Natural killer cell treated with Interleukin-12 subunit alpha and Interleukin-12 subunit beta and Interleukin-15 and Interleukin-18, amount 100 ng/mL, for 72 hours (primary cell): ENCODE measurements around the gene BMP8B. TPM values are rescaled to one million over a fixed set of nuclear protein-coding genes. Genes with fewer than 3 reads are reported as not detected.
A peak's percentile ranks its signal among the peaks of the same experiment; 100 is the strongest.

Experiments
- ATAC-seq, 2 donors: fragments of 150-1000 bp; cut with Tn5 transposase in 1 of 2; sonication (Bioruptor Pico), chemical (Tn5 transposase) in 1 of 2; 2 replicates each; pipeline ENCODE4 v1.10.0; 2021
- DNase-seq: peaks from one replicate; pipeline ENCODE4 v3.0.0; 2022; ENCODE audit warnings: low spot score
- H3K27ac Mint-ChIP-seq, 2 donors: 1 replicate in 1 of 2; 2 replicates in 1 of 2; pipeline ENCODE4 v1.8.0; 2022; ENCODE audit warnings: mixed read lengths in 2 of 2, mild to moderate bottlenecking in 1 of 2, moderate library complexity in 1 of 2
- H3K27me3 Mint-ChIP-seq, 2 donors: 1 replicate in 1 of 2; 2 replicates in 1 of 2; pipeline ENCODE4 v1.8.0; 2022; ENCODE audit warnings: mixed read lengths in 2 of 2
- H3K36me3 Mint-ChIP-seq: one replicate; pipeline ENCODE4 v1.8.0; 2022; ENCODE audit warnings: mixed read lengths
- H3K4me1 Mint-ChIP-seq, 2 donors: 1 replicate in 1 of 2; 2 replicates in 1 of 2; pipeline ENCODE4 v1.8.0; 2022; ENCODE audit warnings: low read depth in 2 of 2, mixed read lengths in 2 of 2, mild to moderate bottlenecking in 1 of 2
- H3K4me3 Mint-ChIP-seq: one replicate; pipeline ENCODE4 v1.8.0; 2022; ENCODE audit warnings: mixed read lengths
- H3K9me3 Mint-ChIP-seq: 2 replicates; pipeline ENCODE4 v1.8.0; 2022; ENCODE audit warnings: mixed read lengths
- total RNA-seq, 2 donors: library from RNA; stranded (reverse); gene quantifications; one replicate each; pipeline ENCODE4 v1.2.3, GENCODE V29; 2022

Gene BMP8B
- total RNA-seq, 2 donors from 2014 or later, result 0.84 to 1.8 TPM

DNA sequence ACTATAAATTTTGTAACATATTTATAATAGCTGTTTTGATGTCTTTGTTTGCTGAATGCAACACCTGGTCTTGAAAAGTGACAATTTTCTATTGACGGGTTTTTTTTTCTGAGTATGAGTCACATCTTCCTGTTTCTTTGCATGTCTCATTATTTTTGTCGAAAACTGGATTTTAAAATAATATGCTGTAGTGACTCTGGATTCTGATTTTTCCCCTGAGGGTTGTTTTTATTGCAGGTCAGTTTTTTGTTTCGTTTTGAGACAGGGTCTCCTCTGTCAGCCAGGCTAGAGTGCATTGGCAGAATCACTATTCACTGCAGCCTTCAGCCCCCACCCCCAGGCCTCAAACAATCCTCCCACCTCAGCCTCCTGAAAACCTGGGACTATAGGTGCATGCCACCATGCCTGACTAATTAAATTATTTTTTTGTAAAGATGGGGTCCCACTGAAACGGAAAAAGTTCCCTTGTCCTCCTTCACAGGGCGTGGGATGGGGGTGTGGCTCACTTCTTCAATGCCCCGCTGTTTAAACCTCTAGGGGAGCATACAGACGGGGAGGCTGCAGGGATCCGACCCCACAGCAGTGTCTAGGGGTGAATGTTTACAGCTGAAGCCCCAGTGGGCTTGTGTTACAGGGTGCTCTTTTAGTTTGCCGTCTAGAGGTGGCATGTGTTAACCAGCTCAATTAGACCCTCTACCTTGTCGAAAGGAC lies 61.3 kb downstream of the BMP8B start:
- Mint-ChIP-seq H3K4me3 (peak overlapping the region; percentile 23), H3K27ac (no peak overlapping the region), H3K4me1 (peaks cover 13 to 16% of the 10 kb centered on the region in 2 donors), H3K27me3 (peaks cover 41 to 49% of the 10 kb centered on the region in 2 donors), H3K36me3 (no peaks in the 10 kb centered on the region), H3K9me3 (no peaks in the 10 kb centered on the region)
- ATAC-seq (peak in 1 of 2 donors; percentile 43), DNase-seq (no peak)

DNA sequence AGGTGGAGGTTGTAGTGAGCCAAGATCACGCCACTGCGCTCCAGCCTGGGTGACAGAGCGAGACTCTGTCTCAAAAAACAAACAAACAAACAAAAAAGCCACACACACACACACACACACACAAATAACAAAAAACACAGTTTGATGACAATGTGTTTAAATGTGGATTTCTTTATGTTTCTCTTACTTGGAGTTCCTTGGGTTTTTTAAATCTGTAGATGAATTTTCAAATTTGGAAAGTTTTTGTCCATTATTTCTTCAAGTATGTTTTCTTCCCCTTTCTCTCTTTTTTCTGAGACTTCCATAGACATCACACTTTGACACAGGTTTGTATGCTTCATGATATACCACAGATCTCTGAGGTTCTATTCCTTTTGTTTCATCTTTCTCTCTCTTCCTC lies 62.1 kb downstream of the BMP8B start:
- Mint-ChIP-seq H3K9me3 (no peaks in the 10 kb centered on the region), H3K27me3 (peaks cover 43 to 49% of the 10 kb centered on the region in 2 donors), H3K4me3 (no peak overlapping the region), H3K27ac (no peak overlapping the region), H3K4me1 (peaks cover 13 to 16% of the 10 kb centered on the region in 2 donors), H3K36me3 (no peaks in the 10 kb centered on the region)
- ATAC-seq, result no peak
- no peak for DNase-seq

DNA sequence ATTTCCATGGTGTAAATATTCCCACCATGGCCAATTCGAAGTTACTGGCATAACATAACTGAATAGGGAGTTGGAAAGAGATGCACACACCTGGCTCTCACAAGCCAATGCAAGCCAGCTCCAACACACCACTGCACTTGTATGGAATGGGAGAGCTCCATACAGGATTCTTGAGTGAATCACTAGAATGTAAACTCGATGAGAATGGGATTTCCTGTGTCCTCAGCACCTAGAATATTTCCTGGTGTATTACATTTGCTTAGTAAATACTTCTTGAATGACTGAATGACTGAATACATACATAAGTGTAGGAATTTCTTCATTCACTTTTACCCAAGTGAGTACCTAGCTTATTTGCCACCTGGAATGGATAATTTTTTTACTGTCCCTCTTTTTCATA lies 66.2 kb downstream of the BMP8B start:
- Mint-ChIP-seq H3K4me3 (no peak overlapping the region), H3K27me3 (peaks cover 31% of the 10 kb centered on the region in 2 donors), H3K4me1 (peaks cover 2 to 11% of the 10 kb centered on the region in 2 donors), H3K36me3 (no peaks in the 10 kb centered on the region), H3K27ac (no peak overlapping the region), H3K9me3 (no peaks in the 10 kb centered on the region)
- DNase-seq (no peak), ATAC-seq (no peak)

DNA sequence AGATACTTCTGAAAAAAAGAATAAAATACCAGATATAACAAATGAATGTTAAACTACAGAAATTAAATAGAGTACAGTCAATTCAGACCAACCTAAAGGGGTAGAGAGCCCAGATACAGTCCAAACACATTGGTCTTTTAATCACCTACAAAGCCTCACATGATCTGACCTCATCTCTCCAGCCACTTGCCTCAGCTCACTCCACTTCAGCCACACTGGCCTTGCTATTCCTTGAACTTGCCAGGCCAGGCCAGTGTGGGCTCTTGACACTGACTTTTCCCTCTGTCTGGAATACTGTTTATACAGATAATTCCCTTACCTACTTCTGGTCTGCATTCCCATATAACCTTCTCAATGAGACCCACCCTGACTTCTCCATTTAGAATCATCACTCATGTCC lies 67.0 kb downstream of the BMP8B start:
- Mint-ChIP-seq H3K36me3 (no peaks in the 10 kb centered on the region), H3K4me3 (no peak overlapping the region), H3K4me1 (peaks cover 2 to 5% of the 10 kb centered on the region in 2 donors), H3K9me3 (no peaks in the 10 kb centered on the region), H3K27ac (no peak overlapping the region), H3K27me3 (peaks cover 29 to 34% of the 10 kb centered on the region in 2 donors)
- DNase-seq (no peak), ATAC-seq (no peak)

DNA sequence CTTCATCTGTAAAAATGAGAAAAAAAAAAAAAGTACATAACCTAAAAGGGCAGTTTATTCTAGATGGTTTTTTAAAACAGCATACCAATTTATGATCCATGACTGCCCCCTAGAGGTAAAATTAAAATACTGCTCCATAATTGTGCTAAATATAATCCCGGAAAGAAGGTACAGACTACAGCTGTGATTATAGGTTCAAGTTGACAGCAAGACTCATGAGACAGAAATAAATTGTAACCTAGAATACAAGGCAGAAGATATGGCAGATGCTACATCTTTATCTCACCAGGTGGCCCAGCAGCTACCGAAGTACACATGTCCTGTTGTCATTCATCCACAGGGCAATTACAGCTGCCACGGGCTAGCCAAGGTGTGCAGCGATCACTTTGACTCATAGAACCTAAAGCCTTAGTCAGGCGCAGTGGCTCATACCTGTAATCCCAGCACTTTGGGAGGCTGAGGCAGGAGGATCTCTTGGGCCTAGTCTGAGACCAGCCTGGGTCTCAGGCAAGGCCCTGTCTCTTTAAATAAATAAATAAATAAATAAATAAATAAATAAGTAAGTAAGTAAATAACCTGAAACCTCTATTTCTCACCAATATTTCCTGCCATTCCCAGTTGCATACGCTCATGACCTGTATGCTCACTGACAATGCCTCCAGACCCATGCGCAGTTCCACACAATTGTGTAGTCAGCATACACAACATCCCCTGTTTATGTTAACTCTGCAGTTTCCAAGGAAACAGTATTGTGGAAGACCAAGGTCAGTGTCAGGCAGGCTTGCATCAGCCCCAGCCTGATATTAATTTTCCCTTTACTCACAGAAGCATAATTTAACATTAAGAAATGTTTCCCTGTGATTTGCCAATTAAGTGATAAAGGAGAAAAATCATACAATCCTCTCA lies 68.3 kb downstream of the BMP8B start:
- Mint-ChIP-seq H3K4me3 (no peak overlapping the region), H3K4me1 (peaks cover 2 to 5% of the 10 kb centered on the region in 2 donors), H3K27ac (no peak overlapping the region), H3K27me3 (peaks cover 28 to 32% of the 10 kb centered on the region in 2 donors), H3K36me3 (no peaks in the 10 kb centered on the region), H3K9me3 (no peaks in the 10 kb centered on the region)
- peak in 1 of 2 donors; percentile 52 for ATAC-seq
- no peak for DNase-seq

DNA sequence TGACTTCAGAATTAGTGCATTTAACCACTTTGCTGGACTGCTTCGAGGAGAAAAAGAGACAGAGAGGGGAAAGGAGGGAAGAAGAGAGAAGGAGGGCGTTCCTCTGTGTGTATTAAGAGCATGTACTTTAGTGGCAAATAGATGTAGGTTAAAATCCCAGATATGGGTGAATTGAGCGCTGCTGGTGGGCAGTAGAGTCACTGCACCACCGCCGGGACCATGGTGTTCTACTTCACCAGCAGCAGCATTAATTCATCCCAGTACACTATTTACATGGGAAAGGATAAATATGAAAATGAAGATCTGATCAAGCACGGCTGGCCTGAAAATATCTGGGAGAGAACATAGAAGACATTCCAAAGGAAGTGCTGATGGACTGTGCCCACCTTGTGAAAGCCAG lies 70.9 kb downstream of the BMP8B start:
- H3K27ac Mint-ChIP-seq, result no peak overlapping the region
- DNase-seq (no peak), ATAC-seq (no peak)
- peaks cover 28 to 30% of the 10 kb centered on the region in 2 donors for H3K27me3 Mint-ChIP-seq
- no peaks in the 10 kb centered on the region for H3K36me3 Mint-ChIP-seq
- no peak overlapping the region for H3K4me3 Mint-ChIP-seq
- no peaks in the 10 kb centered on the region for H3K9me3 Mint-ChIP-seq
- peaks cover 2 to 5% of the 10 kb centered on the region in 2 donors for H3K4me1 Mint-ChIP-seq

DNA sequence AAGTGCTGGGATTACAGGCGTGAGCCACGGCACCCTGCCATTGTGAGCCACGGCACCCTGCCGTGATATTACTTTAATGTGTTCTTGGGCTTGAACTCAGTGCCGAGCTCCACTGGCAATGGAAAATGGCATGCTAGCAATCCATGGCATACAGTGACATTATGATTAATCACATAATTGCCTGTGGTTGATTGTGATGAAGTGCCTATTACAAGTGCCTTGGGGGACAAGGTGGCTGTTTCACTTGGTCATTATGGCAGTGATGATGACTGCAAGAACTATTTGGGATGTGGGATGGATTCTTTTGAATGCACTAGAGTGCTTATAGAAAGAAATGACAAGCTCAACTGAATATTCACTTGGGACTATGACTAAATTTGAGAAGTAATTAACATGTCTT lies 75.1 kb downstream of the BMP8B start:
- Mint-ChIP-seq H3K27me3 (peaks cover 28 to 30% of the 10 kb centered on the region in 2 donors), H3K36me3 (no peaks in the 10 kb centered on the region), H3K4me1 (no peaks in the 10 kb centered on the region), H3K9me3 (no peaks in the 10 kb centered on the region), H3K27ac (no peak overlapping the region), H3K4me3 (no peak overlapping the region)
- ATAC-seq (no peak), DNase-seq (no peak)

DNA sequence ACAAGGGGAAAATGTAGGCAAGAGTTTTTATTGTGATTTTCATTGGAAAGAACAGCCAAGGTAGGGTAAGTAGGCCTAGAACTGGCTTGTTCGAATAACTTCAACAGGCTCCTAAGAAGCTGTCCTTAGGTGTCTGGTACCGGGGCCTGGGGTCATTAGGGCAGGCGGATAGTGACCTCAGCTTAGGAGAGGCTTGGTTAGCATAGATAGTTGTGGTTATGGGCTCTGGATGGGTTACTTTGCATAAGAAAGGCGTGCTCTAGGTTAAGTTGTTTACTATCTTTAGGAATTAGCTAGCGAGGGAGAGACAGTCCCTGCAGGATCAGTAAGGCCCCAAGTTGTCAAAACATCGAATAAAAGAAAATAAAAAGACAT lies 76.7 kb downstream of the BMP8B start:
- DNase-seq (no peak), ATAC-seq (no peak)
- H3K4me1 Mint-ChIP-seq, result no peaks in the 10 kb centered on the region

DNA sequence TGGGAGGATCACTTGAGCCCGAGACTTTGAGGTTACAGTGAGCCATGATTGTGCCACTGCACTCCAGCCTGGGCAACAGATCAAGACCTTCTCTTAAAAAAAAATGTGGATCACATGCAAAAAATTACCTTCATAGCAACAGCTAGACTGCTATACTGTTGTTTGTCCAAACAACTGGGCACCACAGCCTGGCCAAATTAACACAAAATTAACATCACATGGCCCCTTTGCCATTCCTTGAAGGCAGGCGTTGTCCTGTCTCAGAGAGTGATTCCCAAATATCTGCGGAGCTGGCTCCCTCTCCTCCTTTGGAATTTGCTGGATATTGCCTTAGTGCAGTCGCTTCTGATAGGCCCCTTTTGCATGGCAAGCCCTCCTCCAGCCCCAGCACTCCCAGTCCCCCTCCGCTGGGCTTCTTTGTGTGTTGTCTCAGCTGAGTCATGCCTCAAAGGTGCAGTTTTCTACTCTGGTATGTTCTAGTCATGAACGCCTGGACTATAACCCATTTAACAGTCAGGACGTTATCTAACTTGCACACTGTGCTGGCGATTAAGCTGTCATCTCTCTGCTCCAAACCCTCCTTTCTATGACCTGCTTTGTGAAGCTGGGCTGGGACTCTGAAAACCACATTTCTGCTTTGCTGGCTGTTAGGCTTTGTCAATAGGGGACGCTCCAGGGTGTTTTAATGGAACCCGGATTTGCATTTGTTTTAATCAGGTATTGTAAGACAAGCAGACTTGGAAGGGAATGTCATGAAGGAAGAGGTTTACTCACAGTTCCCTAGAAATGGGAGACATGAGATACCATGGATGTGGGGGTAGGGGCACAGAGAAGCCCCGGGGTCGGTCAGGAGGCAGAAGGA lies 77.3 kb downstream of the BMP8B start:
- Mint-ChIP-seq H3K36me3 (no peaks in the 10 kb centered on the region), H3K9me3 (no peaks in the 10 kb centered on the region), H3K4me3 (no peak overlapping the region), H3K27me3 (peaks cover 14 to 15% of the 10 kb centered on the region in 2 donors), H3K27ac (no peak overlapping the region), H3K4me1 (no peaks in the 10 kb centered on the region)
- ATAC-seq (no peak), DNase-seq (no peak)

More for the DNA sequence above, 76.7 kb downstream of the BMP8B start:
- peaks cover 18 to 20% of the 10 kb centered on the region in 2 donors for H3K27me3 Mint-ChIP-seq
- H3K36me3 Mint-ChIP-seq, result no peaks in the 10 kb centered on the region
- H3K9me3 Mint-ChIP-seq, result no peaks in the 10 kb centered on the region
- H3K27ac Mint-ChIP-seq, result no peak overlapping the region
- no peak overlapping the region for H3K4me3 Mint-ChIP-seq

DNA sequence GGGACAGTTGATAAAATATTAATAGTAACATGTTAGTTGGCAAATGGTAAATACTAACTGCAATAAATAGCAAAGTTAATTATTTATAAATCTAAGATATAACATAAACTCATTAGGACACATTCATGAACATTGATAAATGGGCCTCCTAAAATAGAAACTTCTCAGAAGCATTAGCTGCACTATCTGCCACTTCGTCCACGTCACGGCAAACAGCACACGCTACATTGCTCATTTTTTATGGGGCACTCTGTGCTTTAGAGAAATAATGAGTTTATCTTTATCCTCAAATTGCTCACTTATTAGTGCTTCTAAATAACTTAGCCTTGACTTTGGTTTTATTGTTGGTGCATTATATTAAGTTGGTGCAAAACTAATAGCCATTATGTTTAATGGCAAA lies 81.2 kb downstream of the BMP8B start:
- Mint-ChIP-seq H3K27me3 (peaks cover 7 to 10% of the 10 kb centered on the region in 2 donors), H3K9me3 (no peaks in the 10 kb centered on the region), H3K4me3 (no peak overlapping the region), H3K36me3 (no peaks in the 10 kb centered on the region), H3K27ac (no peak overlapping the region), H3K4me1 (no peaks in the 10 kb centered on the region)
- DNase-seq, result no peak
- ATAC-seq, result no peak

Other genes with a start within 250 kb of the BMP8B start
- 100 to 1,000 TPM; 189 to 372 TPM for gene PABPC4, start 212.1 kb downstream of the BMP8B start, total RNA-seq
- gene HEYL, start 149.2 kb downstream of the BMP8B start, total RNA-seq, result not detected
- 1 to 10 TPM; 4.1 to 9.2 TPM for gene NT5C1A, start 116.8 kb downstream of the BMP8B start, total RNA-seq
- gene HPCAL4, start 97.4 kb downstream of the BMP8B start, total RNA-seq, result under 1 TPM; 0.50 to 0.64 TPM
- gene PPIE, start 50.0 kb downstream of the BMP8B start, total RNA-seq, result 10 to 100 TPM; 60.0 to 61.2 TPM
- under 1 TPM; 0.47 to 0.59 TPM for gene OXCT2, start 17.5 kb downstream of the BMP8B start, total RNA-seq
- 10 to 100 TPM; 17.8 to 34.3 TPM for gene TRIT1, start 94.6 kb upstream of the BMP8B start, total RNA-seq
- under 1 TPM; 0.33 to 0.36 TPM for gene MYCL, start 113.1 kb upstream of the BMP8B start, total RNA-seq
- 10 to 100 TPM; 41.4 to 62.7 TPM for gene MFSD2A, start 166.3 kb upstream of the BMP8B start, total RNA-seq